Testis (tissue), 3 donors: Measurements from ENCODE around the gene ACSS3. TPM values are rescaled to one million over a fixed set of nuclear protein-coding genes. Genes with fewer than 3 reads are reported as not detected.

Experiments
- DNase-seq: peaks from one replicate; pipeline ENCODE4 v3.0.0-alpha.2; 2019
- H3K27ac ChIP-seq, 2 donors: fragments of 200-600 bp; sonication (generic); one replicate each; pipeline ENCODE4 v1.5.1; 2019
- H3K27me3 ChIP-seq: fragments of 200-600 bp; sonication (generic); one replicate; pipeline ENCODE4 v1.5.1; 2019
- H3K36me3 ChIP-seq: fragments of 200-600 bp; sonication (generic); one replicate; pipeline ENCODE4 v1.5.1; 2017; ENCODE audit warnings: low read depth; ENCODE audit errors: missing control alignments
- H3K4me1 ChIP-seq: fragments of 200-600 bp; sonication (generic); one replicate; pipeline ENCODE4 v1.5.1; 2019
- H3K4me3 ChIP-seq, 2 donors: fragments of 200-600 bp; sonication (generic); one replicate each; pipeline ENCODE4 v1.5.1; 2017 to 2019
- H3K9me3 ChIP-seq: fragments of 200-600 bp; sonication (generic); one replicate; pipeline ENCODE4 v1.5.1; 2017
- CTCF ChIP-seq, 3 experiments: fragments of 450-650 bp in 2 of 3; fragments of 200-600 bp in 1 of 3; sonication (generic) in 1 of 3; IDR thresholded peaks; one replicate each; pipeline ENCODE4 v1.5.1; 2016 to 2019; ENCODE audit warnings: antibody characterized with exemption in 3 of 3, mild to moderate bottlenecking in 2 of 3, moderate library complexity in 1 of 3
- POLR2A ChIP-seq: fragments of 450-650 bp; IDR thresholded peaks from one replicate; pipeline ENCODE4 v1.6.1; 2017; ENCODE audit warnings: antibody characterized with exemption, mild to moderate bottlenecking, moderate library complexity
- WGBS, 2 donors: methylation state at CpG; one replicate each; pipeline ENCODE4 v1.1.5; 2018; 5-methylcytosine and 5-hydroxymethylcytosine counted together
- intact Hi-C: fragments of 100-400 bp; cut with DNase I; formaldehyde crosslinking; loops from one replicate; pipeline ENCODE4 v1.15.1; 2023; ENCODE audit warnings: low total_unique reads
- polyA plus RNA-seq: library from polyadenylated mRNA; stranded (reverse); fragments of 350-450 nt; fragmentation: Illumina TruSeq; extraction: RNeasy Lipid Tissue Mini Kit (QIAGEN cat#74804); gene quantifications from one replicate; pipeline ENCODE4 v1.2.3, GENCODE V29; 2014; ENCODE audit warnings: low read depth, low replicate concordance; ENCODE audit not compliant: insufficient read depth
- total RNA-seq, 2 donors: library from RNA; depleted of rRNA; stranded (reverse); fragments of >200 nt; gene quantifications; one replicate each; pipeline ENCODE4 v1.2.3, GENCODE V29; 2016

ACSS3 gene
- total and polyA plus RNA-seq, 3 donors from 2014 or later: 7.5 to 22.8 (median 17.1) TPM

- 80 to 85% methylated on average over 7 of the region's 7 CpGs for WGBS, 2 donors
- no peak overlapping the region for H3K4me3 ChIP-seq
- H3K36me3 ChIP-seq: no peaks in the 10 kb centered on the region
- intact Hi-C loops: no loop called here
- no peaks in the 10 kb centered on the region for H3K9me3 ChIP-seq
- DNase-seq: no peak
- H3K4me1 ChIP-seq: peaks cover 4% of the 10 kb centered on the region
- no peak overlapping the region for H3K27ac ChIP-seq
- H3K27me3 ChIP-seq: no peaks in the 10 kb centered on the region
- TF ChIP-seq CTCF (IDR thresholded peaks at IDR 0.05) (no peak), POLR2A (no peak)
Observed at GRCh38 chr12:81083906-81084513, 6.1 kb downstream of the ACSS3 start.

- H3K4me3 ChIP-seq: no peak overlapping the region
- no peak for DNase-seq
- H3K9me3 ChIP-seq: no peaks in the 10 kb centered on the region
- intact Hi-C loops: no loop called here
- H3K27me3 ChIP-seq: no peaks in the 10 kb centered on the region
- peaks cover 4% of the 10 kb centered on the region for H3K4me1 ChIP-seq
- no peaks in the 10 kb centered on the region for H3K36me3 ChIP-seq
- 31 to 35% methylated on average over 1 of the region's 1 CpG for WGBS, 2 donors
- TF ChIP-seq CTCF (IDR thresholded peaks at IDR 0.05) (no peak), POLR2A (no peak)
- H3K27ac ChIP-seq: peak overlapping the region in 1 of 2 donors; percentile 66
Observed at GRCh38 chr12:81084811-81085350, 7.0 kb downstream of the ACSS3 start.

GRCh38 chr12:81085832-81086231 is 8.0 kb downstream of the ACSS3 start:
- intact Hi-C loops: no loop called here
- Histone ChIP-seq H3K36me3 (no peaks in the 10 kb centered on the region), H3K27ac (no peak overlapping the region), H3K27me3 (no peaks in the 10 kb centered on the region), H3K4me3 (no peak overlapping the region), H3K9me3 (no peaks in the 10 kb centered on the region), H3K4me1 (peaks cover 4% of the 10 kb centered on the region)
- no peak for DNase-seq
- WGBS, 2 donors: 65 to 71% methylated on average over 2 of the region's 2 CpGs
- TF ChIP-seq CTCF (IDR thresholded peaks at IDR 0.05) (no peak), POLR2A (no peak)

- no peak for DNase-seq
- no peaks in the 10 kb centered on the region for H3K36me3 ChIP-seq
Observed at GRCh38 chr12:81086342-81086741, 8.5 kb downstream of the ACSS3 start.

More at GRCh38 chr12:81086342-81086741, 8.5 kb downstream of the ACSS3 start:
- H3K9me3 ChIP-seq: no peaks in the 10 kb centered on the region
- 61 to 63% methylated on average over 4 of the region's 4 CpGs for WGBS, 2 donors
- intact Hi-C loops: no loop called here
- H3K4me3 ChIP-seq: no peak overlapping the region
- H3K27ac ChIP-seq: no peak overlapping the region
- peaks cover 4% of the 10 kb centered on the region for H3K4me1 ChIP-seq
- H3K27me3 ChIP-seq: no peaks in the 10 kb centered on the region
- no peak for TF ChIP-seq POLR2A
- no peak for TF ChIP-seq CTCF (IDR thresholded peaks at IDR 0.05)
